ENCODE results near the gene HBB. TPM values are rescaled to one million over a fixed set of nuclear protein-coding genes. Genes with fewer than 3 reads are reported as not detected.

HBB gene
- total RNA-seq, 1 donor from 2014 or later, result 100 TPM

DNA sequence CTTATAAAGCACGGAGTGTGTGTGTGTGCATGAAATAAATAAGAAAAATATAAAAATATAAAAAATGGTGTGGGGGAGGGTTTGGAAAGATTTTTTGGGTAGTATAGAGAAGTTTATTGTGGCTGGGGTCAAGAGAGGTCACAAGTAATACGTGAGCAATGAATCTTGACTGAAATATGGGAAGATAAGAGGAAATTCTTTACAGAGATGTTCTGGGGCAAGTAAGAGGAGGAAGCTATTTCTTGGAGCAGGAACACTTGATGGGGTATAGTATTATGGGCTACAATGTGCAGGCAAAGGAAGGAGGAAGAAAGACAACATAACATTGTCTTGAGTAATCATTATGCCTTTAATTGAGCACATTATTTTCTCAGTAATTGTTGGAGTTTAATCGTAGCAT lies 5.3 kb upstream of the HBB start:
- DNase-seq, result no peak
- TF ChIP-seq, protein P1, sequence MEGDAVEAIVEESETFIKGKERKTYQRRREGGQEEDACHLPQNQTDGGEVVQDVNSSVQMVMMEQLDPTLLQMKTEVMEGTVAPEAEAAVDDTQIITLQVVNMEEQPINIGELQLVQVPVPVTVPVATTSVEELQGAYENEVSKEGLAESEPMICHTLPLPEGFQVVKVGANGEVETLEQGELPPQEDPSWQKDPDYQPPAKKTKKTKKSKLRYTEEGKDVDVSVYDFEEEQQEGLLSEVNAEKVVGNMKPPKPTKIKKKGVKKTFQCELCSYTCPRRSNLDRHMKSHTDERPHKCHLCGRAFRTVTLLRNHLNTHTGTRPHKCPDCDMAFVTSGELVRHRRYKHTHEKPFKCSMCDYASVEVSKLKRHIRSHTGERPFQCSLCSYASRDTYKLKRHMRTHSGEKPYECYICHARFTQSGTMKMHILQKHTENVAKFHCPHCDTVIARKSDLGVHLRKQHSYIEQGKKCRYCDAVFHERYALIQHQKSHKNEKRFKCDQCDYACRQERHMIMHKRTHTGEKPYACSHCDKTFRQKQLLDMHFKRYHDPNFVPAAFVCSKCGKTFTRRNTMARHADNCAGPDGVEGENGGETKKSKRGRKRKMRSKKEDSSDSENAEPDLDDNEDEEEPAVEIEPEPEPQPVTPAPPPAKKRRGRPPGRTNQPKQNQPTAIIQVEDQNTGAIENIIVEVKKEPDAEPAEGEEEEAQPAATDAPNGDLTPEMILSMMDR (IDR thresholded peaks at IDR 0.05; ENCODE audit: borderline replicate concordance), result no peak
- no peaks in the 10 kb centered on the region for H3K36me3 ChIP-seq
- H3K27me3 ChIP-seq (ENCODE audit: low read depth), result peaks cover 11% of the 10 kb centered on the region
- H3K27ac ChIP-seq (replicated peaks), result no peak overlapping the region
- no peak overlapping the region for H3K4me3 ChIP-seq
- intact Hi-C loops (cut with micrococcal nuclease), result no loop called here
- H3K4me1 ChIP-seq, result no peaks in the 10 kb centered on the region
- no peaks in the 10 kb centered on the region for H3K9me3 ChIP-seq (replicated peaks)

- TF ChIP-seq, protein P1 (IDR thresholded peaks at IDR 0.05; ENCODE audit: borderline replicate concordance), result no peak
- DNase-seq, result no peak
- H3K27me3 ChIP-seq (ENCODE audit: low read depth), result peaks cover 11% of the 10 kb centered on the region
- H3K4me1 ChIP-seq, result no peaks in the 10 kb centered on the region
- no peaks in the 10 kb centered on the region for H3K36me3 ChIP-seq
- intact Hi-C loops (cut with micrococcal nuclease), result no loop called here
- H3K4me3 ChIP-seq, result no peak overlapping the region
- H3K9me3 ChIP-seq (replicated peaks), result no peaks in the 10 kb centered on the region
- H3K27ac ChIP-seq (replicated peaks), result no peak overlapping the region
Measured at GRCh38 chr11:5231111-5231510, 4.2 kb upstream of the HBB start.

- intact Hi-C loops (cut with micrococcal nuclease), result no loop called here
- no peaks in the 10 kb centered on the region for H3K4me1 ChIP-seq
- TF ChIP-seq, protein P1 (IDR thresholded peaks at IDR 0.05; ENCODE audit: borderline replicate concordance), result no peak
Measured at GRCh38 chr11:5230266-5230665, 3.4 kb upstream of the HBB start.

DNA sequence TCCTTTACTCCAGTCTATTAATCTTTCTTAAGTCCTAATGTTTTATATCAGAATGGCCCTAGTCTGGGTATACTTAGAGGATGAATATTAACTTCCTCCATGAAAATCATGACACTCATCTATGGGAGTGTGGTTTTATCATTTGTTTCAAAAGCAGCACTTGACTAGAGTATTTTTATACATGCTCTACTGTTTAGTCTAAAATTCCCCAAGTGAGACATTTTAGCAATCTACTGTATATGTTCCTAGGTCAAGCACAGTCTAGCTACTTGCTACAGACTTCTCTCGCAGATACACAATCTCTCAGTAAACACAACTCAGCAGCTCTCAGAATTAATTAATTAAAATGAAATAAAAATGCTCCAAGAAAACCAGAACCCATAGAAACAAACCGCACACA lies 2.9 kb upstream of the HBB start:
- H3K27ac ChIP-seq (replicated peaks), result no peak overlapping the region
- H3K4me1 ChIP-seq, result no peaks in the 10 kb centered on the region
- DNase-seq, result no peak
- H3K4me3 ChIP-seq, result no peak overlapping the region
- H3K9me3 ChIP-seq (replicated peaks), result no peaks in the 10 kb centered on the region
- H3K36me3 ChIP-seq, result no peaks in the 10 kb centered on the region
- intact Hi-C loops (cut with micrococcal nuclease), result no loop called here
- TF ChIP-seq, protein P1 (IDR thresholded peaks at IDR 0.05; ENCODE audit: borderline replicate concordance), result no peak
- peaks cover 11% of the 10 kb centered on the region for H3K27me3 ChIP-seq (ENCODE audit: low read depth)

More at GRCh38 chr11:5230266-5230665, 3.4 kb upstream of the HBB start:
- Histone ChIP-seq H3K9me3 (replicated peaks) (no peaks in the 10 kb centered on the region), H3K27me3 (ENCODE audit: low read depth) (peaks cover 11% of the 10 kb centered on the region), H3K4me3 (no peak overlapping the region), H3K36me3 (no peaks in the 10 kb centered on the region), H3K27ac (replicated peaks) (no peak overlapping the region)
- DNase-seq, result no peak

GRCh38 chr11:5229356-5229755 lies 2.5 kb upstream of the HBB start:
- Histone ChIP-seq H3K4me3 (no peak overlapping the region), H3K9me3 (replicated peaks) (no peaks in the 10 kb centered on the region), H3K27me3 (ENCODE audit: low read depth) (peaks cover 11% of the 10 kb centered on the region), H3K36me3 (no peaks in the 10 kb centered on the region), H3K27ac (replicated peaks) (no peak overlapping the region), H3K4me1 (no peaks in the 10 kb centered on the region)
- intact Hi-C loops (cut with micrococcal nuclease), result no loop called here
- TF ChIP-seq, protein P1 (IDR thresholded peaks at IDR 0.05; ENCODE audit: borderline replicate concordance), result no peak
- no peak for DNase-seq

- intact Hi-C loops (cut with micrococcal nuclease), result no loop called here
- peaks cover 11% of the 10 kb centered on the region for H3K27me3 ChIP-seq (ENCODE audit: low read depth)
- H3K4me1 ChIP-seq, result no peaks in the 10 kb centered on the region
- TF ChIP-seq, protein P1 (IDR thresholded peaks at IDR 0.05; ENCODE audit: borderline replicate concordance), result no peak
- no peak overlapping the region for H3K27ac ChIP-seq (replicated peaks)
- H3K4me3 ChIP-seq, result no peak overlapping the region
- DNase-seq, result no peak
- no peaks in the 10 kb centered on the region for H3K36me3 ChIP-seq
- no peaks in the 10 kb centered on the region for H3K9me3 ChIP-seq (replicated peaks)
Measured at GRCh38 chr11:5228124-5228523, 1.3 kb upstream of the HBB start.

Data from left ventricle myocardium inferior (tissue), 1 donor.